ENCODE data around the gene PPP1R1B.

PPP1R1B gene

DNA sequence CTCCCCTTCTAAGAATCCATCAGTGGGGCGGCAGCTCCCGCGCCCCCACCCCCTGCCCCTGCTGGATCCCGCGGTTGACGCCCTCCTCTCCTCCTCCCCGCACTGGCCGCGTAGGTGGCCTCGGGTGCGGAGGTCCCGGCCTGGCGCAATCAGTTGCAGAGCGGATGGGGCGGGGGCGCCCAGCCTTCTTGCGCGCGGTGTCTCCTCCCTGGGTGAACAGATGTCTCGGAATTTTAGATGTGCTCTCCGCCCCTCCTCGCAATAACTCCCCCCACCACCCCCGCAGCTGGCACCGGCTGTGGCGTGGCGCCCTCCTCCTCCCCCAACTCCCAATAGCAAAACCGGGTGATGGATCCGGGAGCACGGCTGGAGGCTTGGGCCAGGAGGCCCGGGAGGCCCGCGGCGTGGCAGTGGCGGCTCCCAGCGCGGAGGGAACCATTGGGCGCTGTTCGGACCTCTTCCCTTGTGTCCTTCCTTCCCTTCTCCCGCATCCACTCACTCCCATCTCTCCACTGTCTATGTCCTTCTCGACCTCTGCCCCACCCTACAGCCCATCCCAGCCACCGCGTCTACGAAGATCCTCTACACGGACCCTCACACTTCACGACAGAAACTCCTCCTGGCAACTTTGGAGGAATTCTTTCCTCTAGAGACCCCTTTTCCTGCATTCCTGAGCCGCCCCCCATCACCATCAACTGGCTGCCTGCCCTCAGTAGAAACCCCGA, 30.0 kb upstream of the PPP1R1B start:
- TF ChIP-seq, protein P1, sequence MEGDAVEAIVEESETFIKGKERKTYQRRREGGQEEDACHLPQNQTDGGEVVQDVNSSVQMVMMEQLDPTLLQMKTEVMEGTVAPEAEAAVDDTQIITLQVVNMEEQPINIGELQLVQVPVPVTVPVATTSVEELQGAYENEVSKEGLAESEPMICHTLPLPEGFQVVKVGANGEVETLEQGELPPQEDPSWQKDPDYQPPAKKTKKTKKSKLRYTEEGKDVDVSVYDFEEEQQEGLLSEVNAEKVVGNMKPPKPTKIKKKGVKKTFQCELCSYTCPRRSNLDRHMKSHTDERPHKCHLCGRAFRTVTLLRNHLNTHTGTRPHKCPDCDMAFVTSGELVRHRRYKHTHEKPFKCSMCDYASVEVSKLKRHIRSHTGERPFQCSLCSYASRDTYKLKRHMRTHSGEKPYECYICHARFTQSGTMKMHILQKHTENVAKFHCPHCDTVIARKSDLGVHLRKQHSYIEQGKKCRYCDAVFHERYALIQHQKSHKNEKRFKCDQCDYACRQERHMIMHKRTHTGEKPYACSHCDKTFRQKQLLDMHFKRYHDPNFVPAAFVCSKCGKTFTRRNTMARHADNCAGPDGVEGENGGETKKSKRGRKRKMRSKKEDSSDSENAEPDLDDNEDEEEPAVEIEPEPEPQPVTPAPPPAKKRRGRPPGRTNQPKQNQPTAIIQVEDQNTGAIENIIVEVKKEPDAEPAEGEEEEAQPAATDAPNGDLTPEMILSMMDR (IDR thresholded peaks at IDR 0.05; ENCODE audit: low read depth, low read length), result no peak
- H3K4me3 ChIP-seq (ENCODE audit: low read depth, low read length), result no peak overlapping the region
- no peak for DNase-seq (ENCODE audit: low read depth, low spot score)
- in situ Hi-C loops (cut with HindIII; ENCODE audit: low sequenced_read_pairs), result no loop called here

DNA sequence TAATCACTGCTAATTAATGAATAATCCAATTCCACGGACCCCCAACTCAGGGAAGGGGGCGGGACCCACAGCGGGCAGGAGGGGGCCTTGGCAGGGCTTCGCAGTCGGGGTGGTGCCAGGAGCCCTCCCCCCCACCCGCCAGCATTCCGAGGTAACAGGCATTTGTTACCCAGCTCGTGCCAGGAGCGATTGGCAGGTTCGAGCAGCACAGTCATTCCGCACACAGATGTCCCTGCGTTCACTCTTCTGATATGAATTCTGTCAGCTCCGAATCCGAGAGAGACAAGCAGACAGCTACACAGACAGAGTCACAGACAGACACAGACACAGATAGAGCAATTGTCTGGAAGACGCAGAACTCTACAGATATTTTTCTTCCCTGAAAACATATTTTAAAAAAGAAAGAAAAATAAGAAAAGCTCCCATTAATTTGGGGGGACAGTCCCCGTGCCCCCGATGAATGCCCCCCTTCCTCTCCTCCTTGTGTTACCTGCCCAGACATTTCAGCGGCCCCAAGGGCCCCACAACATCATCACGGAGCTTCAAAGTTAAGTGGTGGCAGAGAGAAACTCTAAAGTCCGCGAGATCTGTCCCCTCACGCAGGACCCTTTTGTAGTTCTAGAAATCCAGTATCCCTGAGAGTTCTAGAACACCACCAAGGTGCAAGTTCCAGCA, 29.2 kb upstream of the PPP1R1B start:
- in situ Hi-C loops (cut with HindIII; ENCODE audit: low sequenced_read_pairs), result no loop called here
- H3K4me3 ChIP-seq (ENCODE audit: low read depth, low read length), result no peak overlapping the region
- TF ChIP-seq, protein P1 (IDR thresholded peaks at IDR 0.05; ENCODE audit: low read depth, low read length), result no peak
- no peak for DNase-seq (ENCODE audit: low read depth, low spot score)

GRCh38 chr17:39598047-39598481, 28.7 kb upstream of the PPP1R1B start:
- no peak for DNase-seq (ENCODE audit: low read depth, low spot score)
- in situ Hi-C loops (cut with HindIII; ENCODE audit: low sequenced_read_pairs), result no loop called here
- TF ChIP-seq, protein P1 (IDR thresholded peaks at IDR 0.05; ENCODE audit: low read depth, low read length), result no peak
- H3K4me3 ChIP-seq (ENCODE audit: low read depth, low read length), result no peak overlapping the region

DNA sequence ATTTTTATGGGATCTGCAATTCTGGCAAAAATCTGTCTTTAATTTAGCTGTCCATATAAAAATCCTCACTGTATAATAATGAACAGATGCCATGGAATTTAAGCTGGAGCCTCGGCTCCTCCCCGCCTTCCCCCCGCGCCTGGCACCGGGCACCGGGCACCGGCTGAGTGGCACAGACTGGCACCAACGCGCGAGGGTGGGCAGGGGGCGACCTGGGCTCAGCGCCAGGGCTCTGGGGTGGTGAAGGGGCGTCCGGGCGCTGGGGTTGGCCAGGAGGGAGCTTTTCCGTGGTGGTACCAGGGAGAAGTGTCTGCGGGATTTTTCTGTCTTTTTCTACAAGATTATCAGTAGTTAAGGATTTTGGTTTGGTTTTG, 28.1 kb upstream of the PPP1R1B start:
- TF ChIP-seq, protein P1 (IDR thresholded peaks at IDR 0.05; ENCODE audit: low read depth, low read length), result no peak
- in situ Hi-C loops (cut with HindIII; ENCODE audit: low sequenced_read_pairs), result no loop called here
- no peak for DNase-seq (ENCODE audit: low read depth, low spot score)
- no peak overlapping the region for H3K4me3 ChIP-seq (ENCODE audit: low read depth, low read length)

DNA sequence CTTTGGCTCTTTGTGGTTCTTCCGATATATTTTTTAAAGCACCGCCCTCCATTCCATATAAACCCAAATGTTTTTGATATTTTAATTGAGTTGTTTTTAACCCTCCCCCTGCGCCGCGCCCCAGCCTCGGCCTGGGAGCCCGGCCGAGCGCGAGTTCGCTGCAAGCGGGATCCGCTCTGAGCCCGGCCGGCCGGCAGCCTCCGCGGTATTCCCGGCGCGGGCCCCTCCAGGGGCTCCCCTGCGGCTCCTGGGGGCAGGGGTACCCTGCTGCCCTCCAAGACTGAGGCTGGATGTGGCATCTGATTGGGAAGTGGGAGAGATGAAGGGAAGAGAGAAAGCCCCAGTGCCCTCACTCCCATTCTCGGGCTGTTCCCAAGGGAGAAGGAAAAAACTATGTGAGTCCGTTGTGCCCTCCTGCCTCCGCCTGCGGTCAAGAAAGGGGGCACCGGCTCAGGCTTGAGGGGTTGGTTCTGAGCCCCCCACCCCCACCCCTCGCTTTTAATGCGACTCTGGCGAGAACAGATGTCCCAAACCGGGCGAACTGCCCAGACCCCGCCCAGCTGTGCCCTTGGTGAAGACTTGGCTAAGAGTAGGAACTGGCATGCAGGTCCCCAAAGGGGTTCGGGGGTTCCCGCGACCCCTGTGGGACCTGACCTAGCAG, 27.6 kb upstream of the PPP1R1B start:
- DNase-seq (ENCODE audit: low read depth, low spot score), result no peak
- H3K4me3 ChIP-seq (ENCODE audit: low read depth, low read length), result no peak overlapping the region
- TF ChIP-seq, protein P1 (IDR thresholded peaks at IDR 0.05; ENCODE audit: low read depth, low read length), result no peak
- in situ Hi-C loops (cut with HindIII; ENCODE audit: low sequenced_read_pairs), result no loop called here

DNA sequence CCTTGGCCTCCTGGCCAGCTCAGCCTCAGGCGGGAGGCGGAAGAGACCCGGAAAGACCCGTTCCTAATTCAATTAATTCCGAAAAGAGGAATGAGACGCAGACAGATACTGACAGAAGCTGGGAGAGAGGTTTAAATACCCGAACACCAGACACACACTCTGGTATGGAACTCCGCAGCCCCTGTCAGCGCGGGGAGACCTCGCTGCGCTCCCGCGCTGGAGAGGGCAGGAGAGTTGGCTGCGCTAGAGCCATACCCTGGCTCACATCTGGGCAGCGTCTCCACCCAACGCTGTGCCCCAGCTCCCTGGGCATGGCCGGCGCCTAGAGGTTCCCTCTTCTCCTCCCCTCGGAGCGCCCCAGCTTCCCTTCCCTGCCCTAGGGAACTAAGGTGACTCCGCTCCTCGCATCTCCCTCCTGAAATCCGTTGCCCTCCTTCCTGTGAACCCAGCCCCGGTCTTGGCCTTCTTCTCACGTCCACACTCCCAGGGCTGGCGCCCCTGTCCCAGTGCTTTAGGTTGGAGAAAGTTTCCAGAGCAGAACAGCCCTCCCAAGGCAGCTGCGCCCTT, 27.0 kb upstream of the PPP1R1B start:
- in situ Hi-C loops (cut with HindIII; ENCODE audit: low sequenced_read_pairs), result no loop called here
- TF ChIP-seq, protein P1 (IDR thresholded peaks at IDR 0.05; ENCODE audit: low read depth, low read length), result no peak
- H3K4me3 ChIP-seq (ENCODE audit: low read depth, low read length), result no peak overlapping the region
- no peak for DNase-seq (ENCODE audit: low read depth, low spot score)
